Sigmoid colon (tissue), 7 donors: ENCODE measurements around the gene PGS1. TPM values are rescaled to one million over a fixed set of nuclear protein-coding genes. Genes with fewer than 3 reads are reported as not detected.

Source experiments
- DNase-seq: peaks from one replicate; pipeline ENCODE4 v3.0.0-alpha.2; 2019
- H3K27ac ChIP-seq, 4 donors: fragments of 200-600 bp; sonication (generic); one replicate each; pipeline ENCODE4 v1.5.1; 2016 to 2019; ENCODE audit warnings: mild to moderate bottlenecking in 1 of 4
- H3K27me3 ChIP-seq, 3 donors: fragments of 200-600 bp; sonication (generic); one replicate each; pipeline ENCODE4 v1.5.1; 2019; ENCODE audit warnings: mild to moderate bottlenecking in 1 of 3
- H3K36me3 ChIP-seq, 4 donors: fragments of 200-600 bp; sonication (generic); one replicate each; pipeline ENCODE4 v1.5.1; 2016 to 2019
- H3K4me1 ChIP-seq, 4 donors: fragments of 200-600 bp; sonication (generic); one replicate each; pipeline ENCODE4 v1.5.1; 2017 to 2019
- H3K4me3 ChIP-seq, 4 donors: fragments of 200-600 bp; sonication (generic); one replicate each; pipeline ENCODE4 v1.5.1; 2017 to 2019; ENCODE audit warnings: mild to moderate bottlenecking in 2 of 4, moderate library complexity in 1 of 4
- H3K9me3 ChIP-seq, 4 donors: fragments of 200-600 bp in 3 of 4; sonication (generic) in 3 of 4; one replicate each; pipeline versions ENCODE4 v1.5.1 to v1.6.1; 2013 to 2019
- EP300 ChIP-seq, 4 donors: sonication (generic); formaldehyde crosslinking; IDR thresholded peaks; one replicate each; pipeline ENCODE4 v1.6.1; 2017; ENCODE audit warnings: antibody characterized with exemption in 4 of 4
- POLR2A ChIP-seq, 2 donors: fragments of 450-650 bp; IDR thresholded peaks; one replicate each; pipeline ENCODE4 v1.6.1; 2016; ENCODE audit warnings: antibody characterized with exemption in 2 of 2, mild to moderate bottlenecking in 2 of 2, moderate library complexity in 2 of 2
- POLR2AphosphoS5 ChIP-seq, 4 donors: sonication (generic); formaldehyde crosslinking; IDR thresholded peaks; one replicate each; pipeline ENCODE4 v1.6.1; 2017; ENCODE audit warnings: antibody characterized with exemption in 4 of 4
- WGBS, 2 donors: extraction: QIAGEN DNeasy Blood & Tissue Kit; methylation state at CpG; one replicate each; pipeline ENCODE4 v1.1.7; 2013; 5-methylcytosine and 5-hydroxymethylcytosine counted together
- intact Hi-C: fragments of 100-400 bp; cut with DNase I; formaldehyde crosslinking; loops from one replicate; pipeline ENCODE4 v1.15.1; 2023
- polyA plus RNA-seq, 3 donors: library from polyadenylated mRNA; stranded (reverse); fragments of 200-250 nt; gene quantifications; one replicate each; pipeline ENCODE4 v1.2.3, GENCODE V29; 2013
- total RNA-seq, 4 donors: library from RNA; depleted of rRNA; stranded (reverse); fragments of >200 nt; gene quantifications; one replicate each; pipeline ENCODE4 v1.1.0, GENCODE V29; 2016
- TF ChIP-seq, protein P1 (sequence below), 4 experiments: fragments of 450-650 bp in 3 of 4; fragments of 200-600 bp in 1 of 4; IDR thresholded peaks; one replicate each; pipeline ENCODE4 v1.5.1; 2016 to 2019; ENCODE audit warnings: antibody characterized with exemption in 4 of 4, mild to moderate bottlenecking in 3 of 4, moderate library complexity in 2 of 4
- donor health status: healthy with polysubstance abuse.
- donor health status: Bipolar disorder and iron deficiency.
- donor health status: healthy.

Gene PGS1
- total and polyA plus RNA-seq, 7 donors, result 9.9 to 36.9 (median 28.6) TPM

DNA sequence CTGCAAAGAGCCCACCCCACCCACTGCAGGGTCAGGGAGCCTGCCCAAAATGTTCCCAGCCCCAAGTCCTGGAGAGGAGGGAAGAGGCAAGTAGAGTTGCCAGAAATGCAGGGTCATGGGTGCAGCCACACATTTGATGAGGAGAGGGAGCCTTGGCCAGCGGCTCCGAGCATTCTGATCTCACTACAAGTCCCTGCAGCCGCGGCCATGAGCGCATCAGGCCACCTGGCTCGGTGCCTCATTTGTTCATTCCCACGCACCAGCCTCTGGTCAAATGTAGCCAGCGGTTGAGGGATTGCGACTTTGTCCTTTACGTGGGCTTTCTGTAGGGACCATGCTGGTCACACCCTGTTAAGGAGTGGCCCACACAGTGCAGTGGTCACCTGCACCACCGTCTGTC is 48.7 kb downstream of the PGS1 start:
- intact Hi-C loops, result loop anchor here (10.0 kb wide), 1 partner anchor 312 kb away; no protein-coding TSS in a partner anchor
- Histone ChIP-seq H3K9me3 (no peaks in the 10 kb centered on the region), H3K27me3 (no peaks in the 10 kb centered on the region), H3K36me3 (peaks cover 5 to 54% (median 13%) of the 10 kb centered on the region in 4 donors), H3K27ac (no peak overlapping the region), H3K4me1 (peaks cover 0 to 7% (median 3%) of the 10 kb centered on the region in 4 donors), H3K4me3 (no peak overlapping the region)
- 93 to 94% methylated on average over 11 of the region's 11 CpGs for WGBS, 2 donors
- TF ChIP-seq POLR2A (IDR thresholded peaks at IDR 0.05) (no peak), POLR2AphosphoS5 (IDR thresholded peaks at IDR 0.05) (no peak), EP300 (IDR thresholded peaks at IDR 0.05) (no peak)
- TF ChIP-seq, protein P1, sequence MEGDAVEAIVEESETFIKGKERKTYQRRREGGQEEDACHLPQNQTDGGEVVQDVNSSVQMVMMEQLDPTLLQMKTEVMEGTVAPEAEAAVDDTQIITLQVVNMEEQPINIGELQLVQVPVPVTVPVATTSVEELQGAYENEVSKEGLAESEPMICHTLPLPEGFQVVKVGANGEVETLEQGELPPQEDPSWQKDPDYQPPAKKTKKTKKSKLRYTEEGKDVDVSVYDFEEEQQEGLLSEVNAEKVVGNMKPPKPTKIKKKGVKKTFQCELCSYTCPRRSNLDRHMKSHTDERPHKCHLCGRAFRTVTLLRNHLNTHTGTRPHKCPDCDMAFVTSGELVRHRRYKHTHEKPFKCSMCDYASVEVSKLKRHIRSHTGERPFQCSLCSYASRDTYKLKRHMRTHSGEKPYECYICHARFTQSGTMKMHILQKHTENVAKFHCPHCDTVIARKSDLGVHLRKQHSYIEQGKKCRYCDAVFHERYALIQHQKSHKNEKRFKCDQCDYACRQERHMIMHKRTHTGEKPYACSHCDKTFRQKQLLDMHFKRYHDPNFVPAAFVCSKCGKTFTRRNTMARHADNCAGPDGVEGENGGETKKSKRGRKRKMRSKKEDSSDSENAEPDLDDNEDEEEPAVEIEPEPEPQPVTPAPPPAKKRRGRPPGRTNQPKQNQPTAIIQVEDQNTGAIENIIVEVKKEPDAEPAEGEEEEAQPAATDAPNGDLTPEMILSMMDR (IDR thresholded peaks at IDR 0.05), result no peak
- DNase-seq, result no peak

DNA sequence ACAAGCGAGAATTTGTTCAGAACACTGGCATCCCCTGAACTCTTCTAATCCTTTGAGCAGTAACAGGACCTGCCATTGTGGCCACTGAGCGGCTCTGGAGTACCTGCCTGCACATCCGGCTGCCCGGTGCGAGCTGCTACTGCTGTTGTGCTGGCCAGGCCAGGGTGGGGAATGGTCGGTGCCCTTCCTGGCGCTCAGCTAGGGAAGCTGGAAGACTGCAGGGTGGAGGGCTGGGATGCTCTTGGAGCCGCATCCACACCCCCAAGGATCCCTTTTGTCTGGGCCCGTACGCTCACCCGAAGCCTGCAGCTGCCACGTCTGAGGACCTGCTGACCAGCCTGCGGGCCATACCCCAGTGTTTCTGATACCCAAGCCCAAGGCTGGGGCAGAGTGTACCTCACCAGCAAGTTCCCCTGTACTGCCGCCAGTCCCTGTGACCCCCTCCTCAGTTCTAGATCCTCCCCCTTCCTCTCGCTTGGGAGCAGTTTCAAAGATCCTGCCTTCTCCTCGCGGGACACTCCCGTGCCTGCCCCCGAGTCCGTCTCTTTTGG is 49.7 kb downstream of the PGS1 start:
- H3K36me3 ChIP-seq, result peaks cover 5 to 49% (median 13%) of the 10 kb centered on the region in 4 donors
- H3K27me3 ChIP-seq, result no peaks in the 10 kb centered on the region
- no peak overlapping the region for H3K4me3 ChIP-seq
- no peak for DNase-seq
- TF ChIP-seq POLR2A (IDR thresholded peaks at IDR 0.05), result no peak
- TF ChIP-seq, protein P1 (IDR thresholded peaks at IDR 0.05), result no peak
- no peak for TF ChIP-seq EP300 (IDR thresholded peaks at IDR 0.05)
- no peak for TF ChIP-seq POLR2AphosphoS5 (IDR thresholded peaks at IDR 0.05)
- WGBS, 2 donors, result 90 to 93% methylated on average over 20 of the region's 20 CpGs
- H3K9me3 ChIP-seq, result no peaks in the 10 kb centered on the region
- H3K4me1 ChIP-seq, result peaks cover 0 to 15% (median 7%) of the 10 kb centered on the region in 4 donors
- no peak overlapping the region for H3K27ac ChIP-seq
- intact Hi-C loops, result loop anchor here (10.0 kb wide), 1 partner anchor 313 kb away; no protein-coding TSS in a partner anchor

DNA sequence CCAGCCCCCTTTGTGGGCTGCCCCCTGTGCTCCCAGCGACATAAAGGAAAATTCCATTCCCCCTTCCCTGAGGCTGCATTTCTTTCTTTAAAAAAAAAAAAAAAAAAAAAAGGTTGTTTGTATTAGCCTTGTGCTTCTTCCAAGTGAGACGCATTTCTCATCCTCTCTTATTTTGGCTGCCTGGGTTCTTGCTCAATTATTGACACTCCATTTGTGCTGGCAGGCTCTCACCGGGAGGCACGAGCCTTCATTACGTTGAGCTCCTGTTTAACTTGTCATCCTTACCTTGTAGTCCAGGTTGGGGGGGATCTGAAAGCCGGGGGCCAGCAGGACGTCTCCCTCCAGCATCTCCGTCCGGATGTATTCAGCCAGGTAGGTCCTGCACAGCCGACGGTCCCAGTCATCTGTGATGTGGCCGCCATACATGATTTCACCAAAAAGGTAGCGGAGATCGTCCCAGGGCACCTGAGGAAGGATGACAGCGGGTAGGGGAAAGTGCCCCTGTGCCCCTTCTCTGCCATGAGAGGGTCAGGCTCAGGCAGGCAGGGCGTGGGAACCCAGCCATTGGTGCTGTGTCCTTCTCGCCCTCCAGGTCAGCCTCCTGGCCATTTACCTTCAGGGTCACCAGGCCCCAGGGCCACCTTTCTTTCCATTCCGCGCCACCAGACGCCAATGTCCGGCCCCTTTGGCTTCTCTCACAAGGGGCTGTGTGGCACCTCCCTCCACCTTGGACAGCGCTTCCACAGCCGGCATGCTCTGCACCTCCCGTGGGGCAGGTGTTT is 50.6 kb downstream of the PGS1 start:
- H3K27ac ChIP-seq, result no peak overlapping the region

DNA sequence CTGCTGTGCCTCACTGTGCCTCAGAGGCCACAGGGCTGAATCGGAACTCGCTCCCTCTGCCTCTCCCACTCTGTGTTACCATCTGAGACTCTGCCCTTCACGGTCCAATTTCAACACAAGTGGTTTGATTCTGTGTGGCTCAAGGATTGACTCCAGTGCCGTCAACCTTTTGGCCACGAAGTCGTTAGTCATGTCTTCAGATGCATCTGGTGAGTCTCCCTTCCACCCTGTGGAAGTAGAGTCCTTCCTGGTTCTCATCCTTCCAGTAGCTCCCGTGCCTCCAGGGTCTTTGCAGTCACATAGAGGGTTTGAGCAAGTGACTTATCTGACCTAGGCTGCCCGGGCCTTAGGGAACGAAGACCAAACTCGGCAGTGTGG is 51.2 kb downstream of the PGS1 start:
- Histone ChIP-seq H3K36me3 (peaks cover 0 to 35% (median 9%) of the 10 kb centered on the region in 4 donors), H3K27me3 (peaks cover 0 to 6% (median 0%) of the 10 kb centered on the region in 3 donors), H3K27ac (no peak overlapping the region), H3K4me1 (peaks cover 0 to 15% (median 7%) of the 10 kb centered on the region in 4 donors), H3K4me3 (no peak overlapping the region), H3K9me3 (no peaks in the 10 kb centered on the region)
- DNase-seq, result no peak
- intact Hi-C loops, result loop anchor here (10.0 kb wide), 1 partner anchor 315 kb away; no protein-coding TSS in a partner anchor
- WGBS, 2 donors, result 84 to 90% methylated on average over 10 of the region's 10 CpGs
- TF ChIP-seq EP300 (IDR thresholded peaks at IDR 0.05) (no peak), POLR2AphosphoS5 (IDR thresholded peaks at IDR 0.05) (no peak), POLR2A (IDR thresholded peaks at IDR 0.05) (no peak)
- TF ChIP-seq, protein P1 (IDR thresholded peaks at IDR 0.05), result no peak

More for the DNA sequence above, 50.6 kb downstream of the PGS1 start:
- H3K27me3 ChIP-seq, result peaks cover 0 to under 1% (median 0%) of the 10 kb centered on the region in 3 donors
- H3K36me3 ChIP-seq, result peaks cover 2 to 41% (median 10%) of the 10 kb centered on the region in 4 donors
- no peak for DNase-seq
- peaks cover 0 to 15% (median 7%) of the 10 kb centered on the region in 4 donors for H3K4me1 ChIP-seq
- WGBS, 2 donors, result 90 to 92% methylated on average over 24 of the region's 24 CpGs
- H3K9me3 ChIP-seq, result no peaks in the 10 kb centered on the region
- TF ChIP-seq POLR2A (IDR thresholded peaks at IDR 0.05), result no peak
- TF ChIP-seq, protein P1 (IDR thresholded peaks at IDR 0.05), result no peak
- no peak for TF ChIP-seq POLR2AphosphoS5 (IDR thresholded peaks at IDR 0.05)
- no peak for TF ChIP-seq EP300 (IDR thresholded peaks at IDR 0.05)
- no peak overlapping the region for H3K4me3 ChIP-seq
- intact Hi-C loops, result loop anchor here (10.0 kb wide), 1 partner anchor 314 kb away; no protein-coding TSS in a partner anchor
